GM12801 (cell line): ENCODE results near the gene TSBP1.

ENCODE experiments used
- TF ChIP-seq, protein P1 (sequence below): IDR thresholded peaks from one replicate; pipeline ENCODE4 v1.5.1; 2011; ENCODE audit warnings: control low read depth; ENCODE audit not compliant: insufficient read length; ENCODE audit errors: extremely low read depth

TSBP1 gene

DNA sequence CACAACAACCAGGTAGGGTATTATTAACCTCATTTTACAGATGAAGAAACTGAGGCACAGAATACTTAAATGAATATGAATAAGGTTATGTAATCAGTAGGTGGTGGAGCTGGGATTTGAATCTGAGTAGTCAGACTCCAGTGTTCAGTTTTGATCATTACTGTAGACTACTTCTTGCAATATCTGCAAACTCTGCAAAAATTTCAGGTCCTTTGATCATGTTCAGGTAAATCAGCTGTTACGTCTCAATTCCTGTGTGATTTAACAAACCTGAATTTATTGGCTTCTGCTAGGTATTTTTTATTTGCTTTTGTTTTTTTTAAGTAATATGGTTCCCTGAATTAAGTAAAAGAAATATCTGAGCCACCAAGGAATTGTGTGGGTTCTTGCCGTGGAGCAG lies 77.1 kb downstream of the TSBP1 start:
- TF ChIP-seq, protein P1, sequence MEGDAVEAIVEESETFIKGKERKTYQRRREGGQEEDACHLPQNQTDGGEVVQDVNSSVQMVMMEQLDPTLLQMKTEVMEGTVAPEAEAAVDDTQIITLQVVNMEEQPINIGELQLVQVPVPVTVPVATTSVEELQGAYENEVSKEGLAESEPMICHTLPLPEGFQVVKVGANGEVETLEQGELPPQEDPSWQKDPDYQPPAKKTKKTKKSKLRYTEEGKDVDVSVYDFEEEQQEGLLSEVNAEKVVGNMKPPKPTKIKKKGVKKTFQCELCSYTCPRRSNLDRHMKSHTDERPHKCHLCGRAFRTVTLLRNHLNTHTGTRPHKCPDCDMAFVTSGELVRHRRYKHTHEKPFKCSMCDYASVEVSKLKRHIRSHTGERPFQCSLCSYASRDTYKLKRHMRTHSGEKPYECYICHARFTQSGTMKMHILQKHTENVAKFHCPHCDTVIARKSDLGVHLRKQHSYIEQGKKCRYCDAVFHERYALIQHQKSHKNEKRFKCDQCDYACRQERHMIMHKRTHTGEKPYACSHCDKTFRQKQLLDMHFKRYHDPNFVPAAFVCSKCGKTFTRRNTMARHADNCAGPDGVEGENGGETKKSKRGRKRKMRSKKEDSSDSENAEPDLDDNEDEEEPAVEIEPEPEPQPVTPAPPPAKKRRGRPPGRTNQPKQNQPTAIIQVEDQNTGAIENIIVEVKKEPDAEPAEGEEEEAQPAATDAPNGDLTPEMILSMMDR: no peak

DNA sequence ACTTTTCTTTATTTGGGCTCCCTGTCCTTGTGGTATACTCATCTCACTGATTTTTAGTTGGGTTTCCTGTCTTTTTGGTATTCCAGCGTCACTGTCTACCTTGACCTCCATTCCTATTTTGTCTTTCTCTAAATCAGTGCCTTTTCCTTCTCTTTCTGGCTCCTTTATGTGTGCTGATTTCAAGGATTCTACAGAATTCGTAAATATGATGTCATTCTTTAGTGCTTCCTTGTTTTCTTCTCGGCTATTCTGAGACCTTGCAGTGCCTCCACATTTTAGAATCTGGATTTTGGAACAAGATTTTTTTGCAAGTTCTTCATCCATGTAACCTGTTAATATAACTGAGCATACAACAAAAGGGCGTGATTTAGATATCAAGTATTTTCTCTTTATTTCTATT lies 78.0 kb downstream of the TSBP1 start:
- TF ChIP-seq, protein P1: no peak

DNA sequence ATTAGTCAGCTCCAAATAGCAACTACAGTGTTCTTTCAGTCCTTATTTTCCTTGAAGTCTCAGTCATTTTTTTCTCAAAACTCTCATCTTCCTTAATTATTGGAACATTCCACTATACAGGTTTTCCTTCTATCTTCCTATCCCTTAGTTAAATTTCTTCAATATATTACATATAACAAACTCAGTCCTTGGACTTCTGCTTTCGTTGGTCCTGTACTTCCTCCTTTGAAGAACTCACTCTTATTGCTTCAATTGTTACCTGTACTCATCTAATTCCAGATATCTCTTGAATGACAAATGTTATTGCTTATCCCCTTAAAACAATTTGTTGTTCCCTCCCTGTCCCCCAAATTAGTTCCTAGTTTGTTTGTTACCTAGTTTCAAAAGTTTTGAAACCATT lies 80.2 kb downstream of the TSBP1 start:
- TF ChIP-seq, protein P1: no peak

DNA sequence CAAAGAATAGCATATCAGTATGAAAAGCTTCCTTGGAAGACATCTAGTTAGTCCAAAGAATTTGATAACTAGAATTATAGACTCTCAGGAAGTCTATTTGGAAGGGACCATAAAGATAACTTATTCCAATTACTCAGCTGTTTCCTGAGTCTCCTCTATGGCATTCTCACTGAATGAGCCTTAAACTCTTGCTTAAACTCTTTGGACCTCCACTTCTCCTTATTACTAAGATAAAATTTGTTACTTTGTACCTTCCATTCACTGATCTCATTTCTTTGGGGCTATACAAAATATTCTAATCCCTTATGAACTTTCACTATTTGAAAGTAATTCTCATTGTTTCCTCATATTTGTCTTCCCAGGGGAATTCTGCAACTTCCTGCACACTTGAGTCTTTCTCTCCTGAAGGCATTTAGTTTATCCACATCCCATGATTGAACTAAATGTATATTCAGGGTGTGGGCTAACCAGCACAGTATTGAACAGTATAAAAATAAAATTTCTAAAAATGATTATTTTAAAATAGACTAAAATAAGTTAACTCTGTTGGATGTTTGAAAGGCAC lies 80.7 kb downstream of the TSBP1 start:
- TF ChIP-seq, protein P1: no peak

DNA sequence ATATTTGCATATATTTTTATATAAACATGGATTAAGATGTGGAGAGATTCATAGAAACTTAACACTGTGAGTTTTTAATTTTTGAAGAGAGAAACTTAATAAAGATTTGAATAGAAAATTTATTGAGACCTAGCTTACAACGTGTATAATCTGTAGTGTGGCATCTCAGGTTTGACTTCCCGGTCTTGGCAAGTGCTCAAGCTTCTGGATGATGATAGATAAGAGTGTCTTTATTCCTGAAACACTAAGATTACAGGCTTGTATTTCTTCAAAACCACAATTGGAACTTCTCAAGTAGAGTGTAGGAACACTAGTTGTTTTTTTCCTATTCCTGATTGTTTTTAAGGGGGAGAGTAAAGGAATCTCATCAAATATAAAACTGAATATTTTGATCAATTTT lies 83.3 kb downstream of the TSBP1 start:
- TF ChIP-seq, protein P1: no peak

DNA sequence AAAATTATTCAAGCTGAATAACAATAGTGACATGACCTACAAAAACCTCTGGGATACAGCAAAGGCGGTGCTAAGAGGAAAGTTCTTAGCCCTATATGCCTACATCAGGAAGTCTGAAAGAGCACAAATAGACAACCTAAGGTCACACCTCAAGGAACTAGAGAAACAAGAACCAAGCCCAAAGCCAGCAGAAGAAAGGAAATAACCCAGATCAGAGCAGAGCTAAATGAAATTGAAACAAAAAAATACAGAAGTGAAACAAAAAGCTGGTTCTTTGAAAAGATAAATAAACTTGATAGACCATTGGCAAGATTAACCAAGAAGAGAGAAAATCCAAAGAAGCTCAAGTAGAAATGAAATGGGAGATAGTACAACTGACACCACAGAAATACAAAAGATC lies 100.3 kb downstream of the TSBP1 start:
- TF ChIP-seq, protein P1: no peak

DNA sequence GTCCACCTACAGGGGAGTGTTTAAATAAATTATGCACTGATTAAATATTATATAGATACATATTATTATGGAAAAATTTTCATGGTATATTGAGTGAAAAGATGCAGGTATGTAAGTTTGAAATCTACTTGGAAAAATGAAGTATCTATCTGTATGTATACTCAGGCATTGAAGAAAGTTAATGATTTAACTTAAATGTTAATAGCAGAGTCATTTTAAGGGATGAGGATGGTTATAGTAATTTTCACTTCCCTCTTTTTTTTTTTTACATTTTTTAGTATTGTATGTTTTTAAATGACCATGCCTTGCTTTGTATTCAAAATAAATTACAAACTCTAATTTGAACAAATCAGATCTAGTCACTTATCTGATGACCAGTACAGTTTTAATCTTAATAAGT lies 104.7 kb downstream of the TSBP1 start:
- TF ChIP-seq, protein P1: no peak
